ENCODE data around the gene DCDC2C. TPM values are rescaled to one million over a fixed set of nuclear protein-coding genes. Genes with fewer than 3 reads are reported as not detected.

The DCDC2C gene
- total RNA-seq, 6 experiments from 2014 or later, result not detected

DNA sequence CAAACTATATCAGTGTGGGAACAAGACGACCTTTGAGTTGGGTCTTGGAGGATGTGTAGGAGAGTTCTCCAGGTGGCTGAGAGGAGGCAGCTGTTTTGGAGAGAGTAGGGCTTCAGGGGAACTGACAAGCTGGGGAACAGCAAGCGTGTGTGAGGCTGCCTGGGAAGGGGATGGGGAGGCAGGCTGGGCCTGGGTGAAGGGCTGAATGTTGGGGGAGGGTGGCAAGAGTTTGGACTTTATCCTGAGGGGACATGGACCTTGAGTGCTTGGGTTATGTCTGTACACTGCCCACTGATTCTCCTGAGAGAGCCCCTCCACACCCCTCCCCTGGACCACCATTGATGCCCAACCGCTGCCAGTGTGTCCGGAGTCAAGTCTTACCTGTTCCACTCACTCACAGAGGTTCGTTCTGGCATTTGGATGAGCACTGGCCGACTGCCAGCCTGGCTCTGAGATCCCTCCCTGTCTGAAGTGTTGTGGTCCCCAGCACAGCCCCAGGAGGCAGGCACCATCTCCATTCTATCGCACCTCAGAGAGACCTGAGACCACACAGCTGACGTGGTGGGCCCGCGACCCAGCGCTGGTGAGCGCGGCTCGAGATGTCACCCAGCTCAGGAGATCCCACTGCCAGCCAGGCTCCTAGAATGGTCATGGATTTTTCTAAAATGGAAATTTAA, 59.5 kb downstream of the DCDC2C start:
- no peaks in the 10 kb centered on the region for H3K36me3 Mint-ChIP-seq (ENCODE audit: low read depth)
- H3K27ac Mint-ChIP-seq, result no peak overlapping the region
- DNase-seq, result no peak
- H3K4me3 Mint-ChIP-seq, result no peak overlapping the region
- H3K9me3 Mint-ChIP-seq, result peaks cover 25% of the 10 kb centered on the region
- TF ChIP-seq, protein P1, sequence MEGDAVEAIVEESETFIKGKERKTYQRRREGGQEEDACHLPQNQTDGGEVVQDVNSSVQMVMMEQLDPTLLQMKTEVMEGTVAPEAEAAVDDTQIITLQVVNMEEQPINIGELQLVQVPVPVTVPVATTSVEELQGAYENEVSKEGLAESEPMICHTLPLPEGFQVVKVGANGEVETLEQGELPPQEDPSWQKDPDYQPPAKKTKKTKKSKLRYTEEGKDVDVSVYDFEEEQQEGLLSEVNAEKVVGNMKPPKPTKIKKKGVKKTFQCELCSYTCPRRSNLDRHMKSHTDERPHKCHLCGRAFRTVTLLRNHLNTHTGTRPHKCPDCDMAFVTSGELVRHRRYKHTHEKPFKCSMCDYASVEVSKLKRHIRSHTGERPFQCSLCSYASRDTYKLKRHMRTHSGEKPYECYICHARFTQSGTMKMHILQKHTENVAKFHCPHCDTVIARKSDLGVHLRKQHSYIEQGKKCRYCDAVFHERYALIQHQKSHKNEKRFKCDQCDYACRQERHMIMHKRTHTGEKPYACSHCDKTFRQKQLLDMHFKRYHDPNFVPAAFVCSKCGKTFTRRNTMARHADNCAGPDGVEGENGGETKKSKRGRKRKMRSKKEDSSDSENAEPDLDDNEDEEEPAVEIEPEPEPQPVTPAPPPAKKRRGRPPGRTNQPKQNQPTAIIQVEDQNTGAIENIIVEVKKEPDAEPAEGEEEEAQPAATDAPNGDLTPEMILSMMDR (IDR thresholded peaks at IDR 0.05), result no peak
- no peaks in the 10 kb centered on the region for H3K27me3 Mint-ChIP-seq (ENCODE audit: insufficient read depth)
- H3K4me1 Mint-ChIP-seq (ENCODE audit: low read depth), result no peaks in the 10 kb centered on the region

DNA sequence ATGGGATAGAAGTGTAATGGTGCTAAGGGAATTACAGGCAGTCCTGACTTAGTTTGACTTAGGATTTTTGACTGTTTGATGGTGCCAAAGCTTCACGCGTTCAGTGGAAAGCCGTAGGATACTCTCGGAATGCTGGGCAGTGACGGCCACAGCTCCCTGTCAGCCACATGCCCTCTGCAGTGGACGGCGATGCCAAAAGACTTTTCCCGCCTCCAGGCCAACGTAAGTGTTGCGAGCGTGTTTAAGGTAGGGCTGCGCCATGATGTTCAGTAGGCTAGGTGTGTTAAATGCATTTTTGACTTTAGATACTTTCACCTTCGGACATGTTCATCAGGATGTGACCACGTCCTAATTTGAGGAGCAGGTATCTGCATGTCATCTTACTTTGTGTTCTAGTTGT, 63.4 kb downstream of the DCDC2C start:
- H3K4me1 Mint-ChIP-seq (ENCODE audit: low read depth), result no peaks in the 10 kb centered on the region
- no peak overlapping the region for H3K4me3 Mint-ChIP-seq
- no peaks in the 10 kb centered on the region; the same call in 1 of the 2 replicates for H3K36me3 Mint-ChIP-seq (ENCODE audit: low read depth)
- TF ChIP-seq, protein P1 (IDR thresholded peaks at IDR 0.05), result no peak
- H3K9me3 Mint-ChIP-seq, result peaks cover 36% of the 10 kb centered on the region
- H3K27ac Mint-ChIP-seq, result no peak overlapping the region
- no peak for DNase-seq
- no peaks in the 10 kb centered on the region for H3K27me3 Mint-ChIP-seq (ENCODE audit: insufficient read depth)

GRCh38 chr2:3768960-3769765, 65.8 kb downstream of the DCDC2C start:
- H3K4me1 Mint-ChIP-seq (ENCODE audit: low read depth), result no peaks in the 10 kb centered on the region
- H3K4me3 Mint-ChIP-seq, result no peak overlapping the region
- no peaks in the 10 kb centered on the region; the same call in 1 of the 2 replicates for H3K36me3 Mint-ChIP-seq (ENCODE audit: low read depth)
- no peak for DNase-seq
- no peak overlapping the region for H3K27ac Mint-ChIP-seq
- peaks cover 44% of the 10 kb centered on the region for H3K9me3 Mint-ChIP-seq
- TF ChIP-seq, protein P1 (IDR thresholded peaks at IDR 0.05), result no peak
- no peaks in the 10 kb centered on the region for H3K27me3 Mint-ChIP-seq (ENCODE audit: insufficient read depth)

- DNase-seq, result no peak
Measured at GRCh38 chr2:3769766-3770165, 66.4 kb downstream of the DCDC2C start.

GRCh38 chr2:3770724-3771415, 67.5 kb downstream of the DCDC2C start:
- peaks cover 40% of the 10 kb centered on the region for H3K9me3 Mint-ChIP-seq
- no peaks in the 10 kb centered on the region for H3K27me3 Mint-ChIP-seq (ENCODE audit: insufficient read depth)
- TF ChIP-seq, protein P1 (IDR thresholded peaks at IDR 0.05), result no peak
- no peak for DNase-seq
- no peak overlapping the region for H3K27ac Mint-ChIP-seq
- H3K4me1 Mint-ChIP-seq (ENCODE audit: low read depth), result no peaks in the 10 kb centered on the region
- no peak overlapping the region for H3K4me3 Mint-ChIP-seq
- no peaks in the 10 kb centered on the region; the same call in 1 of the 2 replicates for H3K36me3 Mint-ChIP-seq (ENCODE audit: low read depth)

More at GRCh38 chr2:3769766-3770165, 66.4 kb downstream of the DCDC2C start:
- Mint-ChIP-seq H3K36me3 (ENCODE audit: low read depth) (no peaks in the 10 kb centered on the region; the same call in 1 of the 2 replicates), H3K4me3 (no peak overlapping the region), H3K9me3 (peaks cover 40% of the 10 kb centered on the region), H3K27me3 (ENCODE audit: insufficient read depth) (no peaks in the 10 kb centered on the region), H3K27ac (no peak overlapping the region), H3K4me1 (ENCODE audit: low read depth) (no peaks in the 10 kb centered on the region)
- TF ChIP-seq, protein P1 (IDR thresholded peaks at IDR 0.05), result no peak

Measured in HFFc6 (cell line).